ENCODE measurements around the gene SH2D3A. TPM values are rescaled to one million over a fixed set of nuclear protein-coding genes. Genes with fewer than 3 reads are reported as not detected.

The SH2D3A gene
- total RNA-seq = 10 to 100 TPM; 27.9 to 64.7 (median 57.4) TPM
- polyA plus RNA-seq = 10 to 100 TPM; 35.2 to 60.4 TPM
- total RNA-seq = 82.5 reads per million, percentile 81 among the genes with 10 or more reads in this experiment

DNA sequence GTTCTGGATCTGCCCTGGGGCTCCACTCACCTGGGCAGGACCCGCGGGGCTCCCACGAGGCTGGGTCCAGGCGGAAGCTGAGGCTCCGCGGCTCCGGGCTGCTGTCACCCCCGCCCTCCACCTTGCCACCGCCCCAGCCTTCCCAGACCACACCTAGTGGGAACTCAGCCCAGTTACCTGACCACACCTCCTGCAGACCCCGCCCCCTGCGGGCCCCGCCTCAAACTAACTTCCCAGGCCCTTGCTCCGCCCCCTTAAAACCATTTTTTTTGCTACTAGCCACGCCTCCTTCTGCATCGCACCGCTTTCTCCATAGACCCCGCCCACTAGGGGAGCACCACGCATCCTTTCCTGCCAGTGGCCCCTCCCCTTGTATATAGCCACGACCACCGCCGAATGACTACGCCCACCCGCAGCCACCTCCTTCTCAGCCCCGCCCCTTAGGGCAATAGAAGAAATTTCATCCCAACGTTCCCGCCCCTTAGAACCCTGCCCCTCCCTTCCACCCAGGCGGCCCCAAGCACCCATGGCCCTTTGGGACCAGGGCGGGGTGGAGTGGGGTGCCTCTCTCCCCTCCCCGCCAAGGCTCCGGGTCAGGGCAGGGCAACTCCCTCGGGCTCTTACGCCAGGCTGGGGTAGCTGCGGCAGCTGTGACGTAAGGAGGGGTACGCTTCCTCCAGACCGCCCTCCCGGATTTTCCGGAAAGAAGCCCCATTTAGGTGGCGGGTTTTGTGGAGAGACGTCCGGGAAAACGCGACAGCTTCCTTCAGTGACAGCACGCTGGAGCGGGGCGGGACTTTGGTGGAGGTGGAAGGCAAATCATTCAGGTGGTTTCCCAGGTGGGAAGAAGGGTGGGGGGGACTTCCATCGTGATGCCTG lies at the start of gene SH2D3A:
Gene SH2D3A (minus strand): TSS at position 79 of the 879 bp plus-strand sequence. CDS start 3,687 bp downstream, outside the sequence.
- Histone ChIP-seq H3K4me1 (ENCODE audit: control insufficient read depth in 2 of 2, insufficient read depth in 2 of 2, low read length in 2 of 2) (peaks cover 24 to 41% of the 10 kb centered on the region in 2 donors), H3K36me3 (ENCODE audit: control insufficient read depth in 2 of 3, insufficient read depth in 3 of 3, low read length in 3 of 3) (peaks cover 0 to 12% (median 0%) of the 10 kb centered on the region in 3 experiments), H3K27ac (ENCODE audit: low read depth, low read length) (peak within 1 kb of the TSS; percentile 91), H3K9me3 (ENCODE audit: control insufficient read depth in 2 of 3, low read length in 3 of 3) (no peaks in the 10 kb centered on the region), H3K27me3 (ENCODE audit: control insufficient read depth in 2 of 2, insufficient read depth in 2 of 2, low read length in 2 of 2) (no peaks in the 10 kb centered on the region), H3K4me3 (ENCODE audit: low read length) (peak within 1 kb of the TSS; percentile 82)
- peak; percentile 84 for ATAC-seq
- POLR2A ChIA-PET = interaction anchor here (0.5 to 4.7 kb wide), 14 partner anchors 11 to 404 kb away, joined by 3 to 27 read pairs (median 4); partner anchors contain the start of genes GPR108 and ZNF557
- H3K4me1 Mint-ChIP-seq = peaks cover 28 to 65% (median 55%) of the 10 kb centered on the region in 7 donors
- intact Hi-C loops (cut with micrococcal nuclease) = loop anchor here (1.0 to 10.0 kb wide), 12 partner anchors 14 to 395 kb away; partner anchors contain the start of genes ALKBH7 (in 1 of the 2), GPR108 (in 1 of the 2) and TRIP10 (in 1 of the 2)
- peaks cover 0 to 2% (median 0%) of the 10 kb centered on the region in 5 donors for H3K36me3 Mint-ChIP-seq
- no peaks in the 10 kb centered on the region for H3K27me3 Mint-ChIP-seq
- H3K9me3 Mint-ChIP-seq = peaks cover 0 to 2% (median 0%) of the 10 kb centered on the region in 11 donors
- CTCF ChIA-PET = interaction anchor here (1.0 to 1.3 kb wide), 3 partner anchors 29 to 96 kb away, joined by 4 to 5 read pairs (median 4); no protein-coding TSS in a partner anchor
- H3K27ac Mint-ChIP-seq = peak within 1 kb of the TSS; percentile 89 to 98 (median 95)
- DNase-seq = peak; percentile 80 to 98 (median 97)
- peak within 1 kb of the TSS; percentile 88 to 99 (median 94) for H3K4me3 Mint-ChIP-seq

DNA sequence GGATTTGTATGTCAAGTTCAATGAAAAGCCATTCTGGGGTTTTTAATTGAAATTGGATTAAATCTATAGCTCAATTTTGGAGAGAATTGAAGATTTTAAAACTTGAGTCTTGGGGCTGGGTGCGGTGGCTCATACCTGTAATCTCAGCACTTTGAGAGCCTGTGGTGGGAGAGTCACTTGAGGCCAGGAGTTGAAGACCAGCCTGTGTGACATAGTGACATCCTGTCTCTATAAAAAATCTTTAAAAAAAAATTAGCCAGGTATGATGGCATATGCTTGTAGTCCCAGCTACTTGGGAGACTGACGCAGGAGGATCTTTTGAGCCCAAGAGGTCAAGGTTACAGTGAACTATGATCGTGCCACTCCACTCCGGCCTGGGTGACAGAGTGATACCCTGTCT lies 46.4 kb upstream of the SH2D3A start:
- no peak for DNase-seq
- peaks cover 3 to 48% (median 41%) of the 10 kb centered on the region in 5 donors for H3K36me3 Mint-ChIP-seq
- intact Hi-C loops (cut with micrococcal nuclease) = loop anchor here in 1 of 2 donors (1.0 kb wide), 1 partner anchor 11 kb away; no protein-coding TSS in a partner anchor
- ATAC-seq = peak; percentile 22
- Histone ChIP-seq H3K9me3 (ENCODE audit: control insufficient read depth in 2 of 3, low read length in 3 of 3) (no peaks in the 10 kb centered on the region), H3K27me3 (ENCODE audit: control insufficient read depth in 2 of 2, insufficient read depth in 2 of 2, low read length in 2 of 2) (no peaks in the 10 kb centered on the region), H3K36me3 (ENCODE audit: control insufficient read depth in 2 of 3, insufficient read depth in 3 of 3, low read length in 3 of 3) (peaks cover 0 to 14% (median 0%) of the 10 kb centered on the region in 3 experiments), H3K4me3 (ENCODE audit: low read length) (no peak overlapping the region), H3K27ac (ENCODE audit: low read depth, low read length) (peak overlapping the region; percentile 57), H3K4me1 (ENCODE audit: control insufficient read depth in 2 of 2, insufficient read depth in 2 of 2, low read length in 2 of 2) (peaks cover 22 to 23% of the 10 kb centered on the region in 2 donors)
- ChIA-PET CTCF (interaction anchor here (1.0 to 1.3 kb wide), 2 partner anchors 11 to 76 kb away, joined by 3 read pairs; no protein-coding TSS in a partner anchor), POLR2A (interaction anchor here (1.2 to 2.8 kb wide), 2 partner anchors 11 to 41 kb away, joined by 5 to 24 read pairs; partner anchors contain the start of gene VAV1)
- H3K27ac Mint-ChIP-seq = peak overlapping the region in 8 of 9 donors; percentile 20 to 95 (median 85)
- H3K9me3 Mint-ChIP-seq = peaks cover 0 to 7% (median 0%) of the 10 kb centered on the region in 11 donors
- H3K27me3 Mint-ChIP-seq = no peaks in the 10 kb centered on the region
- H3K4me3 Mint-ChIP-seq = peak overlapping the region in 6 of 10 donors; percentile 18 to 66 (median 44)
- peaks cover 44 to 84% (median 76%) of the 10 kb centered on the region in 7 donors for H3K4me1 Mint-ChIP-seq

DNA sequence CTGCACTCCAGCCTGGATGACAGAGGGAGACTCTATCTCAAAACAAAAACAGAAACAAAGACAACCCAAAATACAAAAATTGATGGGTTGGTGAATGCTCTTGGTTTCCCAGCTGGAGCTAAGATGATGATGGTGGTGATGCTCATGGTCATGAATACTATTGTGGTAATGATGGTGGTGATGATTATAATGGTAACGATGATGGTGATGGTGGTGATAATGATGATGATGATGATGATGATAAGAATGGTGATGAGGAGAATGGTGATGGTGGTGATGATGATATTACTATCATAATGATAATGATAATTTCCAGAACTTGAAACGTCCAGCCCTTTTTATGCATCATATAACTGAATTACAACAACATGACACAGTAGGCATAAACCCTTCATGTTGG lies 45.4 kb upstream of the SH2D3A start:
- Mint-ChIP-seq H3K27me3 (no peaks in the 10 kb centered on the region), H3K27ac (peak overlapping the region in 7 of 9 donors; percentile 26 to 95 (median 85)), H3K4me3 (peak overlapping the region in 2 of 10 donors; percentile 1 to 2), H3K4me1 (peaks cover 38 to 84% (median 75%) of the 10 kb centered on the region in 7 donors), H3K36me3 (peaks cover 0 to 45% (median 40%) of the 10 kb centered on the region in 5 donors), H3K9me3 (peaks cover 0 to 7% (median 0%) of the 10 kb centered on the region in 11 donors)
- H3K9me3 ChIP-seq (ENCODE audit: control insufficient read depth in 2 of 3, low read length in 3 of 3) = no peaks in the 10 kb centered on the region
- H3K4me3 ChIP-seq (ENCODE audit: low read length) = no peak overlapping the region
- peaks cover 0 to 11% (median 0%) of the 10 kb centered on the region in 3 experiments for H3K36me3 ChIP-seq (ENCODE audit: control insufficient read depth in 2 of 3, insufficient read depth in 3 of 3, low read length in 3 of 3)
- peaks cover 22 to 23% of the 10 kb centered on the region in 2 donors for H3K4me1 ChIP-seq (ENCODE audit: control insufficient read depth in 2 of 2, insufficient read depth in 2 of 2, low read length in 2 of 2)
- H3K27me3 ChIP-seq (ENCODE audit: control insufficient read depth in 2 of 2, insufficient read depth in 2 of 2, low read length in 2 of 2) = no peaks in the 10 kb centered on the region
- ChIA-PET POLR2A (interaction anchor here (0.7 to 2.8 kb wide), 3 partner anchors 10 to 28 kb away, joined by 3 to 24 read pairs (median 5); no protein-coding TSS in a partner anchor), CTCF (interaction anchor here (1.3 kb wide), 1 partner anchor 75 kb away, joined by 3 read pairs; no protein-coding TSS in a partner anchor)
- DNase-seq = no peak
- no peak for ATAC-seq
- intact Hi-C loops (cut with micrococcal nuclease) = loop anchor here in 1 of 2 donors (1.0 kb wide), 1 partner anchor 11 kb away; no protein-coding TSS in a partner anchor
- peak overlapping the region; percentile 57 for H3K27ac ChIP-seq (ENCODE audit: low read depth, low read length)

DNA sequence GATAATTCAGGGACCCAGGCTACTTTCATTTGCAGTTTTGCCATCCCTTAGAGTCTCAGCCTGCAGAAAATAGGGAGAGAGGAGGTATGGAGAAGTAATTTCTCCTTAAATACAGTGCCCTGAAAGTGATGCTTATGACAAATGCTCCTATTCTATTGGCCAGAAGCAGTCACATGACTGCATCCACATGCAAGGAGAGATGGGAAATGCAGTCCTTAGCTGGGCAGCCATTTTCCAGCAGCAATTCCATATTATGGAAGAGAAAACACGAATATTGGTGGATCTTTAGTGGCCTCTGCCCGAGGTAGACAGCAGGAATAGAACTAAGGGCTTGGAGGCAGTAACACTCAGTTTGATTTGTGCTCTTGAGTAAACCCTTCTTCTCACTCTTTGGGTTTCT lies 44.7 kb upstream of the SH2D3A start:
- POLR2A ChIA-PET = interaction anchor here (2.8 kb wide), 1 partner anchor 10 kb away, joined by 24 read pairs; no protein-coding TSS in a partner anchor

DNA sequence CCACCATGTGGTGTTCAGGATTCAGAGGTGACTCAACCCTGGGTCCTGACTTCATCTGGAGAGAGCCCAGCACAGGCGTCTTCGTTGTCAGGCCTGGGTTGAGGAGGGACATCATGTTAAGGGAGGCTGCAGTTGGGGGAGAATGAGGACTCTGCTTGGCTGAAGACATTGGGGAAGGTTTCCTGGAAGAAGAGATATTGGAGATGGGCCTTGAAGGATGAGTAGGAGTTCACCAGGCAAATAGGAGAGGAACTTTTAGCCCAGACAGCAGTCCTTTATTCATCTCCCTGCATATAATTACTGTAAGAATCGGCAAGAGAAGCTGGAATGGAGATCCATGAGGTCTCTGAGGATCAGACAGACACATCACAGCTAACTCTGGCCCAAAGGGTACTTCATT lies 44.1 kb upstream of the SH2D3A start:
- Mint-ChIP-seq H3K4me1 (peaks cover 47 to 86% (median 77%) of the 10 kb centered on the region in 7 donors), H3K9me3 (peaks cover 0 to 7% (median 0%) of the 10 kb centered on the region in 11 donors), H3K27ac (peak overlapping the region in 8 of 9 donors; percentile 3 to 95 (median 80)), H3K36me3 (peaks cover 0 to 47% (median 34%) of the 10 kb centered on the region in 5 donors), H3K4me3 (peak overlapping the region in 1 of 10 donors; percentile 68), H3K27me3 (no peaks in the 10 kb centered on the region)
- CTCF ChIA-PET = no interaction called here
- POLR2A ChIA-PET = interaction anchor here (2.8 kb wide), 1 partner anchor 9 kb away, joined by 24 read pairs; no protein-coding TSS in a partner anchor
- H3K4me3 ChIP-seq (ENCODE audit: low read length) = no peak overlapping the region
- ATAC-seq (no peak), DNase-seq (no peak)
- H3K27me3 ChIP-seq (ENCODE audit: control insufficient read depth in 2 of 2, insufficient read depth in 2 of 2, low read length in 2 of 2) = no peaks in the 10 kb centered on the region
- peaks cover 22 to 23% of the 10 kb centered on the region in 2 donors for H3K4me1 ChIP-seq (ENCODE audit: control insufficient read depth in 2 of 2, insufficient read depth in 2 of 2, low read length in 2 of 2)
- peaks cover 0 to 7% (median 0%) of the 10 kb centered on the region in 3 experiments for H3K36me3 ChIP-seq (ENCODE audit: control insufficient read depth in 2 of 3, insufficient read depth in 3 of 3, low read length in 3 of 3)
- intact Hi-C loops (cut with micrococcal nuclease) = no loop called here
- no peaks in the 10 kb centered on the region for H3K9me3 ChIP-seq (ENCODE audit: control insufficient read depth in 2 of 3, low read length in 3 of 3)
- no peak overlapping the region for H3K27ac ChIP-seq (ENCODE audit: low read depth, low read length)

More for the DNA sequence above, 44.7 kb upstream of the SH2D3A start:
- Mint-ChIP-seq H3K27me3 (no peaks in the 10 kb centered on the region), H3K4me3 (peak overlapping the region in 5 of 10 donors; percentile 37 to 68 (median 52)), H3K36me3 (peaks cover 0 to 44% (median 36%) of the 10 kb centered on the region in 5 donors), H3K4me1 (peaks cover 42 to 84% (median 74%) of the 10 kb centered on the region in 7 donors), H3K9me3 (peaks cover 0 to 7% (median 0%) of the 10 kb centered on the region in 11 donors), H3K27ac (peak overlapping the region; percentile 13 to 95 (median 81))
- Histone ChIP-seq H3K36me3 (ENCODE audit: control insufficient read depth in 2 of 3, insufficient read depth in 3 of 3, low read length in 3 of 3) (peaks cover 0 to 11% (median 0%) of the 10 kb centered on the region in 3 experiments), H3K4me1 (ENCODE audit: control insufficient read depth in 2 of 2, insufficient read depth in 2 of 2, low read length in 2 of 2) (peaks cover 22 to 23% of the 10 kb centered on the region in 2 donors), H3K4me3 (ENCODE audit: low read length) (no peak overlapping the region), H3K27ac (ENCODE audit: low read depth, low read length) (no peak overlapping the region), H3K9me3 (ENCODE audit: control insufficient read depth in 2 of 3, low read length in 3 of 3) (no peaks in the 10 kb centered on the region), H3K27me3 (ENCODE audit: control insufficient read depth in 2 of 2, insufficient read depth in 2 of 2, low read length in 2 of 2) (no peaks in the 10 kb centered on the region)
- DNase-seq (no peak), ATAC-seq (no peak)
- intact Hi-C loops (cut with micrococcal nuclease) = loop anchor here in 1 of 2 donors (1.0 kb wide), 1 partner anchor 11 kb away; no protein-coding TSS in a partner anchor
- CTCF ChIA-PET = no interaction called here

Measured in naive thymus-derived CD4-positive, alpha-beta T cell (primary cell).